ENCODE data around the gene RAP1GAP. TPM values are rescaled to one million over a fixed set of nuclear protein-coding genes. Genes with fewer than 3 reads are reported as not detected.

The RAP1GAP gene
- polyA plus RNA-seq, 3 donors, result 0.04 TPM; not detected in 2

- Mint-ChIP-seq H3K4me3 (no peak overlapping the region), H3K36me3 (peaks cover 79 to 98% of the 10 kb centered on the region in 2 donors), H3K27me3 (ENCODE audit: low read depth in 3 of 3) (peaks cover 0 to 3% (median 1%) of the 10 kb centered on the region in 3 donors), H3K27ac (peak overlapping the region in 2 of 7 donors; percentile 7 to 30), H3K4me1 (no peaks in the 10 kb centered on the region), H3K9me3 (no peaks in the 10 kb centered on the region)
- H3K9me3 ChIP-seq (replicated peaks in 1 of 2; ENCODE audit: control insufficient read depth in 1 of 2, insufficient read depth in 1 of 2, low read length in 2 of 2), result no peaks in the 10 kb centered on the region
- H3K79me2 ChIP-seq (ENCODE audit: insufficient read depth, low read length), result no peaks in the 10 kb centered on the region
- intact Hi-C loops (cut with micrococcal nuclease), result no loop called here
- no peak for TF ChIP-seq CTCF (IDR thresholded peaks at IDR 0.05)
- no peak overlapping the region for H3K4me3 ChIP-seq (replicated peaks in 1 of 3; ENCODE audit: low read depth in 2 of 3, low read length in 3 of 3)
- no peak overlapping the region for H3K27ac ChIP-seq (ENCODE audit: low read depth in 1 of 2, low read length in 2 of 2)
- H3K4me1 ChIP-seq (ENCODE audit: control insufficient read depth in 1 of 2, insufficient read depth in 2 of 2, low read length in 2 of 2), result no peaks in the 10 kb centered on the region
- no peaks in the 10 kb centered on the region for H3K27me3 ChIP-seq (ENCODE audit: control insufficient read depth in 2 of 2, insufficient read depth in 2 of 2, low read length in 2 of 2)
- peaks cover 67 to 100% of the 10 kb centered on the region in 2 donors for H3K36me3 ChIP-seq (replicated peaks in 1 of 2; ENCODE audit: control insufficient read depth in 1 of 2, insufficient read depth in 2 of 2, low read length in 2 of 2)
- H4K20me1 ChIP-seq (ENCODE audit: insufficient read depth, low read length), result no peaks in the 10 kb centered on the region
- DNase-seq, result no peak
- 100% methylated on average over 1 of the region's 4 CpGs for WGBS (ENCODE audit: insufficient coverage)
- no peak overlapping the region for H2AFZ ChIP-seq (ENCODE audit: insufficient read depth, low read depth, low read length, poor library complexity, severe bottlenecking)
- H3K9ac ChIP-seq (ENCODE audit: insufficient read depth, low read length, poor library complexity, severe bottlenecking), result no peak overlapping the region
- H3K4me2 ChIP-seq (replicated peaks; ENCODE audit: extremely low read depth, low read length, poor library complexity, severe bottlenecking), result no peak overlapping the region
These were observed 17.0 kb upstream of the RAP1GAP start for GRCh38 chr1:21685946-21686678.

GRCh38 chr1:21681426-21681825 is 12.3 kb upstream of the RAP1GAP start:
- Histone ChIP-seq H3K27ac (ENCODE audit: low read depth in 1 of 2, low read length in 2 of 2) (no peak overlapping the region), H4K20me1 (ENCODE audit: insufficient read depth, low read length) (peaks cover 4% of the 10 kb centered on the region), H3K9me3 (replicated peaks in 1 of 2; ENCODE audit: control insufficient read depth in 1 of 2, insufficient read depth in 1 of 2, low read length in 2 of 2) (no peaks in the 10 kb centered on the region), H2AFZ (ENCODE audit: insufficient read depth, low read depth, low read length, poor library complexity, severe bottlenecking) (no peak overlapping the region), H3K27me3 (ENCODE audit: control insufficient read depth in 2 of 2, insufficient read depth in 2 of 2, low read length in 2 of 2) (no peaks in the 10 kb centered on the region), H3K36me3 (replicated peaks in 1 of 2; ENCODE audit: control insufficient read depth in 1 of 2, insufficient read depth in 2 of 2, low read length in 2 of 2) (peaks cover 57 to 99% of the 10 kb centered on the region in 2 donors), H3K4me3 (replicated peaks in 1 of 3; ENCODE audit: low read depth in 2 of 3, low read length in 3 of 3) (no peak overlapping the region), H3K9ac (ENCODE audit: insufficient read depth, low read length, poor library complexity, severe bottlenecking) (no peak overlapping the region), H3K4me2 (replicated peaks; ENCODE audit: extremely low read depth, low read length, poor library complexity, severe bottlenecking) (no peak overlapping the region), H3K79me2 (ENCODE audit: insufficient read depth, low read length) (no peaks in the 10 kb centered on the region), H3K4me1 (ENCODE audit: control insufficient read depth in 1 of 2, insufficient read depth in 2 of 2, low read length in 2 of 2) (no peaks in the 10 kb centered on the region)
- Mint-ChIP-seq H3K36me3 (peaks cover 82 to 98% of the 10 kb centered on the region in 2 donors), H3K4me1 (no peaks in the 10 kb centered on the region), H3K27me3 (ENCODE audit: low read depth in 3 of 3) (peaks cover 0 to 3% (median 1%) of the 10 kb centered on the region in 3 donors), H3K4me3 (no peak overlapping the region), H3K9me3 (no peaks in the 10 kb centered on the region), H3K27ac (no peak overlapping the region)
- DNase-seq, result no peak
- intact Hi-C loops (cut with micrococcal nuclease), result no loop called here
- no peak for TF ChIP-seq CTCF (IDR thresholded peaks at IDR 0.05)
- no CpG with 5 or more reads among the region's 9 CpGs for WGBS (ENCODE audit: insufficient coverage)
